Left forelimb (tissue), 1 donor: ENCODE data around the gene GAA.

Experiments used
- DNase-seq: peaks from one replicate; pipeline ENCODE4 v3.0.0-alpha.2; 2018; ENCODE audit warnings: low spot score

Gene GAA

DNA sequence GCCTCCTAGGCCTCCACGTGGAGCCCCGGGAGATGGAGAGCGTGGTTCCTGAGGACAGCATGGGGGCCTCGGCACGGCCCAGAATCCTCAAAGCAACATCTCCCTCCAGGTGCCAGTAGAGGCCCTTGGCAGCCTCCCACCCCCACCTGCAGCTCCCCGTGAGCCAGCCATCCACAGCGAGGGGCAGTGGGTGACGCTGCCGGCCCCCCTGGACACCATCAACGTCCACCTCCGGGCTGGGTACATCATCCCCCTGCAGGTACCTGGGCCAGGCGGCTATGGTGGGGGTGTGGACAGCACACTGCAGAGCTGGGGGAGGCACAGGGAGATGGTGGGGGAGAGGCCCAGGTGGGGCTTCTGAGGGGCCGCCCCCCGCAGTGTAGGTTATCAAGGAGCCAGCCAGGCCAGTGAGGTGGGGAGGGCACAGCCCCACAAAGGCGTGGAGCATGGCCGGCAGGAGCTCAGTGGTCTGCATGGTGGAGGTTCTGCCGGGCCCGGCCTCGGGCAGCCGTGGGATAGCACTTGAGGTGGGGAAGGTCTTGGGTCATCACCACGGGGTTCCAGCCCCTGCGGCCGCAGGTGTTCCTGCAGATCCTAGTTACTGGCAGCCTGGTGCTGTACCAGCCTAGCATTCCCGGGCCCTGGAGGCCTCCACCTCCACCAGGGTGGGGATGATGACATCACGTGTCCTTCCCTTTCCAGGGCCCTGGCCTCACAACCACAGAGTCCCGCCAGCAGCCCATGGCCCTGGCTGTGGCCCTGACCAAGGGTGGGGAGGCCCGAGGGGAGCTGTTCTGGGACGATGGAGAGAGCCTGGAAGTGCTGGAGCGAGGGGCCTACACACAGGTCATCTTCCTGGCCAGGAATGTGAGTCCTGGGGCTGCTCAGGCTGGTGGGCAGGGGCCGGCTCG, 16.4 kb downstream of the GAA start:
- DNase-seq: no peak

DNA sequence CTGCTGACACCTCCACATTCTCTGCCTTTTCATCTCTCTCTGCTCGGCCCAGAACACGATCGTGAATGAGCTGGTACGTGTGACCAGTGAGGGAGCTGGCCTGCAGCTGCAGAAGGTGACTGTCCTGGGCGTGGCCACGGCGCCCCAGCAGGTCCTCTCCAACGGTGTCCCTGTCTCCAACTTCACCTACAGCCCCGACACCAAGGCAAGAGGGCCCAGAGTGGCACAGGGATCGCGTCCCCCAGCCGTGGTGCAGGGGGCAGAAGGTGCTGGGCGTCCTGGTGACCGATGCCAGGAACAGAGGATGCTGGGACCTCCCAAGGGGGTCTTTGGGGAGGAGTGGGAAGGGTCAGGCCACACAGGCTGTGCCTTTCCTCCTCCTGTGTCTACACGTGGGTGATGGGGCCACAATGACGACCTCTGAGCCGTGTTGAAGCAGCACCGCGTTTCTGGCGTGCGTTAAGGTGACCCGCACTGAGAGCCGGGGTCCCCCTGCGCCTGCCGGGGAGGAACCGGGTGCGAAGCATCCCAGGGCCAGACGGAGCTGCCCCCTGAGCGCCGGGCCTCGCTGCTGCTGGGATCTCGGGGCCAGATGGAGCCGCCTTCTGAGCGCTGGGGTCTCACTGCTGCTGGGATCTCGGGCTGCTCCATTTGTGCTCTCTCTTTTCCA, 17.4 kb downstream of the GAA start:
- no peak for DNase-seq

DNA sequence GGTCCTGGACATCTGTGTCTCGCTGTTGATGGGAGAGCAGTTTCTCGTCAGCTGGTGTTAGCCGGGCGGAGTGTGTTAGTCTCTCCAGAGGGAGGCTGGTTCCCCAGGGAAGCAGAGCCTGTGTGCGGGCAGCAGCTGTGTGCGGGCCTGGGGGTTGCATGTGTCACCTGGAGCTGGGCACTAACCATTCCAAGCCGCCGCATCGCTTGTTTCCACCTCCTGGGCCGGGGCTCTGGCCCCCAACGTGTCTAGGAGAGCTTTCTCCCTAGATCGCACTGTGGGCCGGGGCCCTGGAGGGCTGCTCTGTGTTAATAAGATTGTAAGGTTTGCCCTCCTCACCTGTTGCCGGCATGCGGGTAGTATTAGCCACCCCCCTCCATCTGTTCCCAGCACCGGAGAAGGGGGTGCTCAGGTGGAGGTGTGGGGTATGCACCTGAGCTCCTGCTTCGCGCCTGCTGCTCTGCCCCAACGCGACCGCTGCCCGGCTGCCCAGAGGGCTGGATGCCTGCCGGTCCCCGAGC, 17.9 kb downstream of the GAA start:
- DNase-seq: no peak

DNA sequence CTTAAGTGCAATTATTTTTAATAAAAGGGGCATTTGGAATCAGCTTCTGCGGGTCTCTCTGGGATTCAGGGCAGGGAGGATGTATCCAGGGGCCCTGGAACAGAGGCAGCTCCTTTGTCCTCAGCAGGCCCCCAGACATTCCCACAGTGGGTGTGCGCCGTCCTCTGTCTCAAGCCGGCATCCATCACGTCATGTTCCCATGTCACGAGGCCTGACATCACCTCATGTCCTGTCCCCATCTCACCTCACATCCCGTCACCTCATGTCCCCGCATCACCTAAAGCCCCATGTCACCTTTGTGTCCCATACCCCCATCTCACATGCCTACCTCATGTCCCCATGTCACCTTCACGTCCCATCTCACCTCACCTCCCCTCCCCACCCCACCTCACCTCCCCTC, 18.5 kb downstream of the GAA start:
- no peak for DNase-seq

DNA sequence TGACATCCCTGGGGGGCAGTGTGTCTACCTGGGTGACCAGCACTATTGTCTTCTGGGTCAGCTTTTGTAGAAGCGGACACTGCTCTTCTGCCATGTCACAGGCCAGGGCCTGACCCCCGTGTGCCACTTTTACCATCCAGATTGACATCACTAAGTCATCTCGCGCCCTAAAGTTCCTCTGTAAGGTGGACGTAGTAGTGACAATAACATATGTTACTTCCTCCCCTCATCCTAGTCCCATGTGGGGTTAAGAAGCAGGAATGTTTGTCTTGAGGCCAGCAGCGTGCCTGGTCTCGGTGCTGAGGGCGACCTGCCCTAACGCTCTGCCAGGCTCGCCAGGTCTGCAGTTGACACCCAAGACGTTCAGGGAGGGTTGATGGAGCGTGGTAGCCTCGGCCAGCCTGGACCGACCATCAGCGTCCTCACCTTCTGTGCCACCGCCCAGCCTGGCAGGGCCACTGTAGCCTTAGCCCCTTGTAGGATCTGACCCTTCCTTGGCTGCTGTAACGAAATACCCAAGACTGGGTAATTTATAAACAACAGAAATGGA, 20.7 kb downstream of the GAA start:
- DNase-seq: no peak

DNA sequence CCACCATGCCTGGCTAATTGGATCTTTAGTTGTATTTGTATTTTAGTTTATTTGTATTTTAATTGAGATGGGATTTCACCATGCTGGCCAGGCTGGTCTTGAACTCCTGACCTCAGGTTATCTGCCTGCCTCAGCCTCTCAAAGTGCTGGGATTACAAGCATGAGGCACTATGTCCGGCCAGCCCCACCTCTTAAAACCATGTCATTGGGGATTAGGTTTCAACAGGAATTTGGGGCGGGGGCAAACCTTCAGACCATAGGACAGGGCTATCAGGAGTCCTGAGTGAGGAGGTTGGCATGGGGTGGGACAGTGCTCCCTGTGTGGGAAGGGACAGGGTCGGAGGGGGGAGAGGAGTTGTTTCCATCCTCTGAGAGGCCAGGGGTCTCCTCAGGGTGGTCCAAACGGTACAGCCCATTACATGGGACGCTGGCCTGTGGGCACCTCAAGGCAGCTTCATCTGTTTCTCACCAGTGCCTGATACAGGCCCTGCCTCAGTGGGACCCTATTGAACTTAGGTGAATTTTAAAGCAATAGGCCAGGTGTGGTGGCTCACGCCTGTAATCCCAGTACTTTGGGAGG, 21.6 kb downstream of the GAA start:
- no peak for DNase-seq

DNA sequence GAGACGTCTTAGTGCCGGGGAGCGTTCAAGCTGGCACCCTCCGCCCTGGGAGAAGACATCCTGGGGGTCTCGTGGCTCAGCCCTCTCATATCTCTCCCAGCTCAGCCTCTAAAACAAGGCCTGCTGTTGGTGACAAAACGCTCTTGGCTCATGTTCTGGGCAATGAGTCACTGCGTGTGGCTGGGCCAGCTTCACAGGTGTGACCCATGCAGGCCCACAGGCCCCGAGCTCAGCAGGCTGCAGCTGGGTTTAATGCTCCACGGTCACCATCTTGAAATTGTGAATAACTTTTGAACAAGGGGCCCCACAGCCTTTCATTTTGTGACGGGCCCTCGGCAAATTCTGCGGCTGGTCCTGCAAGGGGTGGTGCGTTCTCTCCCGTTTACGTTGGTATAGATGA, 22.4 kb downstream of the GAA start:
- no peak for DNase-seq

DNA sequence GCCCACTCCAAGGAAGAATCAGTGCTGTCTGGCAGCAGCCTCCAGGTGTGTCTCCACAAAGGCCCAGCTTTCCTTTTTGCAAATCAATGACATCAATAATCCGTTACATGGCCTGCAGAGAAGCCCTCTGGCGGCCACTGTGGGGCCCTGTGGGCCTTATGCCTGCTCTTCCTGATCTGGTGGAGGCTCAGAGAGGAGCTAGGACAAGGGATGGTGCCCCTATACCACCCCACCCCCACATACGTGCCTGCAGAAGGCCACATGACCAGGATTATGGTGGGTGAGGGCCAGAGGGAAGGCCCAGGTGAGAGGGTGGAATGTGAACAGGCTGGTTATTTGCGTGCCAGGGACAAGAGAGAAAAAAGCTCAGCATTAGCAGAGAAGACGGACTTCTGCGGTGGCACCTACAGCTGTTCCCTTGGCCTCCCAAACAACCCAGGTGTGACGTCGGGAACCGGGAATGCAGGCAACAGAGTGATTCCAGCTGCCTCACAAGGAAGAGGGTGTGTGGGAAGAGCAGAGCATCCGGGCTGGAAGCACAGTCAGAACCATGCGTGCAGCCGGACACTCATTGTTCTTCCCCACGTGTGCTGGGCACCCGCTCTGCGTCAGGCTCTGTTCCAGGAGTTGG, 23.1 kb downstream of the GAA start:
- no peak for DNase-seq

DNA sequence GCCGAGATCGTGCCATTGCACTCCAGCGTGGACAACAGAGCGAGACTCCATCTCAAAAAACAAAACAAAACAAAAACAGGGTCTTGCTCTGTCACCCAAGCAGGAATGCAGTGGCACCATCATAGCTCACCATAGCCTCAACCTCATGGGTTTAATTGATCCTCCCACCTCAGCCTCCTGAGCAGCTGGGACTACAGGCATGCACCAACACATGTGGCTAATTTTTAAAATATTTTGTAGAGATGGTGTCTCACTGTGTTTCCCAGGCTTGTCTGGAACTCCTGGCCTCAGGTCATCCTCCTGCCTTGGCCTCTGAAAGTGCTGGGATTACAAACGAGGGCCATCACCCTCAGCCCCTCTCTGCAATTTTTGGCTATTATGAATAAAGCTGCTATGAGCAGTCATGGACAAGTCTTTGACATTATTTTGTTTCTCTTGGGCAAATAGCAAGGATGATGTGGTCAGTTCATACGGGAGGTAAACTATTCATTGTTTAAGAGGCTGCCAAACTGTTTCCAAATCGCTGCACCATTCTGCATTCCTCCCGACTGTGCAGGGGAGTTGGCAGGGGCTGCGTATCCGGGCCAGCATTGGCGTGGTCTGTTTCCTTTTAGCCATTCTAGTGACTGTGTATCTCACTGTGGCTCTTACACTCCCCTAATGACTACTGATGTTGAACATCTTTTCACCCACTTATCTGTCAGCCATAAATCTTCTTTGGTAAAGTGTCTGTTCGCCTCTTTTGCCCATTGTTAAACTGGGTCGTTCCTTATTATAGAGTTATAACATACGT, 24.5 kb downstream of the GAA start:
- DNase-seq: no peak

DNA sequence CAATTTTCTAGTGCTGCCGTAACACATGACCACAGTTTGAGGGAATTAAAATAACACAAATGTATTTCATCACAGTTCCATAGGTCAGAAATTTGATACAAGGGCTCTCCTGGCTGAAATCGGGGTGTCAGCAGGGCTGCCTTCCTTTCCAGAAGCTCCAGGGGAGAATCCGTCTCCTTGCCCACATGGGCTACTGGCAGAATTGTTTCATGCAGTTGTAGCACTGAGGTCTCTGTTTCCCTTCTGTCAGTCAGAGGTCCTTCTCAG, 25.0 kb downstream of the GAA start:
- no peak for DNase-seq

DNA sequence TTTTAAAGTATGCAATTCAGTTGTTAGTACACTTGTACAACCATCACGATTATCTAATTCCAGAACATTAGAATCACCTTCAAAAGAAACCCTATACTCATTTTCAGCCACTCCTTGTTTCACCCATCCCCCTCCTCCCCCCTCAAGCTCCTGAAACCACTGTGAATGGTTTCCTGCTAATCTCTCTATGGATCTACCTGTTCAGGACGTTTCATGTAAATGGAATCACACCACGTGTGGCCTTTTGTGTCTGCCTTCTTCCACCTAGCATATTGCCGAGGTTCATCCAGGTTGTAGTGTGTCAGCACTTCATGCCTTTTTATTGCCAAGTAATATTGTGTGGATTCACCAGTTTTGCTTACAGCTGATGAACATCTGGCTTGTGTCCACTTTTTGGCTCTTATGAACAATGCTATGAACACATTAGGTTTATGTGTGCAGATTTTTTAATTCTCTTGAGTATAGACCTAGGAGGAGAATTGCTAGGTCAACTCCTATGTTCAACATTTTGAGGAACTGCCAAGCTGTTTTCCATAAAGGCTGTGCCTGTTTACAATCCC, 27.7 kb downstream of the GAA start:
- no peak for DNase-seq

DNA sequence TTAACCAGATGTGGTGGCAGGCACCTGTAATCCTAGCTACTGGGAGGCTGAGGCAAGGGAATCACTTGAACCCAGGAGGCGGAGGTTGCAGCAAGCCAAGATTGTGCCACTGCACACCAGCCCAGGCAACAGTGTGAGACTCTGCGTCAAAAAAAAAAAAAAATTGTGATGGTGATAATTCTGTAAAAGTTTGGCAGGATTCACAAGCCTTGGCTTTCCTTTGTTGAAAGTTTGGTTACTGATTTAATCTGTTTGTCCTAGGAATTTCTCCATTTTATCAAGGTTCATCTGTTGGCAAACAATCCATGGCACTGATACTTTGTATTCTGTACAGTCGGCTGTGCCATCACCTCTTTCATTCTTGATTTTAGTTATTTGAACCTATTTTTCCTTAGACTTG, 29.6 kb downstream of the GAA start:
- no peak for DNase-seq

DNA sequence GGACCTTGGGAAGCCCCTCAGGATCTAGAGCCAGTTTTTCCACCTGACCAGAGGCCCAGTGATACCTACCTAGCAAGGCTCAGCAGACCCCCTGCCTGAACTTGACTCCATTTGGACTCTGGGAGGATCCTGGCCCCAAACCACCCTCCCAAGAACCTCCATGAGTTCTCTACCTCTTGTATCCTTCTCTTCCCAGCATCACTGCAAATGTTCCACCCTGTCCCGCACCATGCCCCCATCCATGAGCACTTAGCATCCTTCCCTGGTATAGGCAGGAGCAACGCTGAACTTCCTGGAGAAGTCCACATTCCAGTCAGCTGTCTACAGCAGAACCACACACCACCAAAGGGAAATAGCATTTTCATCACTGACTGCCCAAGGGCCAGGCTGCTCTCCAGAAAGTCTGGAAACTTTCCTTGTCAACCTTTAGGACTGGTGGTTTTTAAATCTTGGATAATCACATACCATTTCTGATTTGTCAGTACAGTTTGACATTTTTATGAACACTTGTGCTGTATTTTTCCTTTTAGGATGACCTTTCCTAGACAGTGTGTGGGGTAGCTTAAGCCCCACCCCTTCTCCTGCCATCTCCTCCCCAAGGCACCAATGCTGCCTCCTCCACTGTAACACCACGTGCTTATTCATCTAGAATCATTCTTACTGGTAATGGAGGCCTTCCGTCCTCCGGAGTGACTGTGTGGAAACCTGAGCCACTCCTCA, 31.7 kb downstream of the GAA start:
- DNase-seq: no peak

DNA sequence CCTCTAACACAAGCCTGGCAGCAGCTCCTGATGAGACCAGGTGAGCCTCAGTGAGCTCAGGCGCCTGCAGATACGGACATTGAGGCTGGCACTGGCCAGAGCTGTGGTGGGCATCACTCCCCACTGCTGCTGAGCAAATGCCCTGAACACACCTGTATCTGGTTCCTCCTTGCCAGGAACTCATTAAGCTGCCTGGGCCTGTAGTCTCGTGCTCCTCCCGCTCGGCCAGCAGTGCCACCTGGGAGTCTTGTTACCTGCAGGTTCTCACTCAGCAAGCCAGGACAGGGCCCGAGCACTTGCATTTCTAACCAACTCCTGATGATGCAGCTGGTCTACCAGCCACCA, 32.2 kb downstream of the GAA start:
- no peak for DNase-seq

DNA sequence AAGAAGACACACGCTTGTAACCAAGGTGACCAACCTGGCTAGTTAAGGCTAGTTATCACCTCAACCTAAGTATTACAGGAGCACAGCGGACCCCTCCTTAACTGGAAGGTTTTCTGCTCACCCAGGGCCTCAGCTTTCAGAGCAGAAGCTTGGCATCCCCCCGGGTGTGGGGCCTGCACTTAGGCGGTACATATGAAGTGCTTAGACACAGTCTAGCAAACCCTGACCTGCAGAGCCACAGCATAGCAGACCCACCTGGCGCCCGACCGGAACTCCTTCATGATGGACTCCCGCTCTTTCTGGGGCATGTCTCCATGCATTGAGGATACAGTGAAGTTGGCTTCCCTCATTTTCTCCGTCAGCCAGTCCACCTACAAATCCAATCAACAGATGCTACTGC, 35.8 kb downstream of the GAA start:
- no peak for DNase-seq

DNA sequence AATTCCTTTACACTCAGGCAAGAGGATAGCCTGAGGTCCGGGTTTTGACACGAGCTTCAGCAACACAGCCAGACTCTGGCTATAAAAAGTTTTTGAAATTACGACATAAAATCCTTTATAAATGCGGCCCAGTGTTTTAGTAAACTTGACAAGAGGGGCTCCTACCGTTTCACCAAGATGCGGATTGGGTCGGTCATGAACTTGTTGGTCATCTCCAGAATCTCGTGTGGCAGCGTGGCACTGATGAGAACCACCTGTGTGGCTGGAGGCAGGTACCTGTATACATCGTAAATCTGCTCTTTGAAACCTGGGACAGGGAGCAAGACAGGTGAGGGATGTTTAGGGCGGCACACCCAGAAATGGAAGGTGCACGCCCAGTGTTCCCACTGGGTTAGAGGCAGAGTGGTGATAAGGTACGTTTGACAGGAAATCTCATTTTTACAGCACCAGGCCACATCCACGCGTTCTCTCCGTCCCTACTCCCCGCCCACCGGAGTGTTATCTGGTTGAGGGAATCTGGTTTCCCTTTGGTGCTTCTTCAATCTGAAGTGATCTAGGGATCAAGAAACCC, 37.6 kb downstream of the GAA start:
- no peak for DNase-seq

DNA sequence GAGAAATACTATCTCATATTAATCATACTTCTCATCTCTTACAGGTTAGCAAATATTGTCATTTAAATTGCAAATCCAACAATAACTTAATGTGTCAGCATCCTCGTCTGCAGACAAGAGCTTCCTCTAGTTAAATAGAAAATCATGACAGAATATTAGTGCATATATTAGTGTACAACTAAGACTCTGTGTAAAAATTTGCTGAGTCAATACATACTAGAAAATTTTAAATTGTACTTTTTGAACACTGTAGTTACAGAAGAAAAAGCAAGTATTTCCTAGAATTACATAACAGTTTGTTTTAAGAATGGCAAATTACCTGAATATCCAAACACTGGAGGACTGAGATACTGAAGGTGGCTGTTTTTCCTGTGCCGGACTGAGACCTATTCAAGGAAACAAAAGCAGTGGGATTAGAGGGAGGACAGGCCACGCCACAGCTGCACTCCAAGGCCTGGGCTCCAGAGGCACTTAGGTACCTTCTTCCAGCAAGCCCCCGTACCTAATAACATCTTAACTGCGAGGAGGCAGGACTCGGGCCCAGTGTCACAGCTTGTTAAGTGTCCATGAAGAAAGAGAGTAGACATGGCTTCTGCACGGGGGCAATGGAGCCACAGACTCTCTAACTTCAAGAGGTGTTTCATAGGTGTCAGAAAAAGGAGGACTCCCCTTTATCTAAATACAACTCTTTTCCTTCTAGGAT, 40.2 kb downstream of the GAA start:
- DNase-seq: no peak

DNA sequence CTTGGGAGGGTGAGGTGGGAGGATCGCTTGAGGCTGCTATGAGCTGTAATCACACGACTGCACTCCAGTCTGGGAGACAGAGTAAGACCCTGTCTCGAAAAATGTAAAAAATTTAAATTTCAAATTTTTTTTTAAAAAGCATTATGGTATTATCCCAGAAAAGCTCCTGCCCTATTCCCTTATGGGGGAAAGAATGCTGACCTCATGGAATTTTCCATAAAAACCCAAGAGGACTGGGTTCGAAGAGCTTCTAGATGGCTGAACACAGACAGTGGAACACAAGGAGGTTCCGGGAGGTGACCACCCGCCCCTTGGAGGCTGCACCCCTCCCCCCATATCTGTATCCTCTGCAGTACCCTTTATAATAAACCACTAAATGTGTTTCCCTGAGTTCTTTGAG, 41.5 kb downstream of the GAA start:
- no peak for DNase-seq
